GM23338 (cell line): ENCODE data around the gene GBX1. TPM values are rescaled to one million over a fixed set of nuclear protein-coding genes. Genes with fewer than 3 reads are reported as not detected.

ENCODE experiments used
- CREB1 ChIP-seq: fragments of 250-450 bp; sonication (Bioruptor Pico); IDR thresholded peaks from 2 replicates; pipeline ENCODE4 v1.5.0; 2020; ENCODE audit warnings: low read depth, mild to moderate bottlenecking, moderate library complexity
- EZH2 ChIP-seq: fragments of 200-600 bp; sonication (generic); IDR thresholded peaks from one replicate; pipeline ENCODE4 v1.8.0; 2017; ENCODE audit warnings: antibody characterized with exemption, mild to moderate bottlenecking, low read depth; ENCODE audit not compliant: unreplicated experiment
- JUNB ChIP-seq: IDR thresholded peaks from one replicate; pipeline ENCODE4 v1.6.1; 2016; ENCODE audit warnings: antibody characterized with exemption; ENCODE audit not compliant: unreplicated experiment
- NANOG ChIP-seq: IDR thresholded peaks from 2 replicates; pipeline ENCODE4 v1.6.1; 2016; ENCODE audit warnings: antibody characterized with exemption, borderline replicate concordance
- POLR2AphosphoS5 ChIP-seq: IDR thresholded peaks from 2 replicates; pipeline ENCODE4 v1.6.1; 2016; ENCODE audit warnings: antibody characterized with exemption, low read depth
- REST ChIP-seq: IDR thresholded peaks from one replicate; pipeline ENCODE4 v1.6.1; 2018; ENCODE audit warnings: antibody characterized with exemption; ENCODE audit not compliant: unreplicated experiment
- STAT1 ChIP-seq: IDR thresholded peaks from one replicate; pipeline ENCODE4 v1.6.1; 2016; ENCODE audit warnings: antibody characterized with exemption; ENCODE audit not compliant: unreplicated experiment
- ZNF114 ChIP-seq: fragments of 250-450 bp; sonication (Bioruptor Pico); IDR thresholded peaks from 2 replicates; pipeline ENCODE4 v1.5.0; 2020; ENCODE audit warnings: mild to moderate bottlenecking, moderate library complexity
- polyA plus RNA-seq: library from polyadenylated mRNA; unstranded; fragments of >200 nt; fragmentation: Nextera tagmentation; extraction: Ambion mirVana; gene quantifications from 2 replicates; pipeline ENCODE4 v1.2.1, GENCODE V29; 2016
- total RNA-seq: library from RNA; depleted of rRNA; stranded (reverse); fragments of >200 nt; shearing (Covaris generic); gene quantifications from 2 replicates; pipeline ENCODE4 v1.2.3, GENCODE V29; 2014
- TF ChIP-seq, protein P1 (sequence below): fragments of 250-450 bp; sonication (Bioruptor Pico); IDR thresholded peaks from 2 replicates; pipeline ENCODE4 v1.5.0; 2020; ENCODE audit warnings: mild to moderate bottlenecking, moderate library complexity
- TF ChIP-seq, protein P2 (sequence below), 2 experiments: fragments of 200-600 bp in 1 of 2; sonication (generic) in 1 of 2; conservative IDR thresholded peaks; 2 replicates each; pipeline versions ENCODE4 v1.5.1 to v1.6.1; 2016 to 2017; ENCODE audit warnings: antibody characterized with exemption in 2 of 2, low read depth in 2 of 2, mild to moderate bottlenecking in 2 of 2, moderate library complexity in 1 of 2
- TF ChIP-seq, protein P3 (sequence below): IDR thresholded peaks from 2 replicates; pipeline ENCODE4 v1.6.1; 2016; ENCODE audit warnings: antibody characterized with exemption

The GBX1 gene
- total and polyA plus RNA-seq, 2 experiments from 2014 or later = 0.24 TPM; not detected in 1

GRCh38 chr7:151132461-151133205 is 34.9 kb downstream of the GBX1 start (continued):
- TF ChIP-seq, protein P1, sequence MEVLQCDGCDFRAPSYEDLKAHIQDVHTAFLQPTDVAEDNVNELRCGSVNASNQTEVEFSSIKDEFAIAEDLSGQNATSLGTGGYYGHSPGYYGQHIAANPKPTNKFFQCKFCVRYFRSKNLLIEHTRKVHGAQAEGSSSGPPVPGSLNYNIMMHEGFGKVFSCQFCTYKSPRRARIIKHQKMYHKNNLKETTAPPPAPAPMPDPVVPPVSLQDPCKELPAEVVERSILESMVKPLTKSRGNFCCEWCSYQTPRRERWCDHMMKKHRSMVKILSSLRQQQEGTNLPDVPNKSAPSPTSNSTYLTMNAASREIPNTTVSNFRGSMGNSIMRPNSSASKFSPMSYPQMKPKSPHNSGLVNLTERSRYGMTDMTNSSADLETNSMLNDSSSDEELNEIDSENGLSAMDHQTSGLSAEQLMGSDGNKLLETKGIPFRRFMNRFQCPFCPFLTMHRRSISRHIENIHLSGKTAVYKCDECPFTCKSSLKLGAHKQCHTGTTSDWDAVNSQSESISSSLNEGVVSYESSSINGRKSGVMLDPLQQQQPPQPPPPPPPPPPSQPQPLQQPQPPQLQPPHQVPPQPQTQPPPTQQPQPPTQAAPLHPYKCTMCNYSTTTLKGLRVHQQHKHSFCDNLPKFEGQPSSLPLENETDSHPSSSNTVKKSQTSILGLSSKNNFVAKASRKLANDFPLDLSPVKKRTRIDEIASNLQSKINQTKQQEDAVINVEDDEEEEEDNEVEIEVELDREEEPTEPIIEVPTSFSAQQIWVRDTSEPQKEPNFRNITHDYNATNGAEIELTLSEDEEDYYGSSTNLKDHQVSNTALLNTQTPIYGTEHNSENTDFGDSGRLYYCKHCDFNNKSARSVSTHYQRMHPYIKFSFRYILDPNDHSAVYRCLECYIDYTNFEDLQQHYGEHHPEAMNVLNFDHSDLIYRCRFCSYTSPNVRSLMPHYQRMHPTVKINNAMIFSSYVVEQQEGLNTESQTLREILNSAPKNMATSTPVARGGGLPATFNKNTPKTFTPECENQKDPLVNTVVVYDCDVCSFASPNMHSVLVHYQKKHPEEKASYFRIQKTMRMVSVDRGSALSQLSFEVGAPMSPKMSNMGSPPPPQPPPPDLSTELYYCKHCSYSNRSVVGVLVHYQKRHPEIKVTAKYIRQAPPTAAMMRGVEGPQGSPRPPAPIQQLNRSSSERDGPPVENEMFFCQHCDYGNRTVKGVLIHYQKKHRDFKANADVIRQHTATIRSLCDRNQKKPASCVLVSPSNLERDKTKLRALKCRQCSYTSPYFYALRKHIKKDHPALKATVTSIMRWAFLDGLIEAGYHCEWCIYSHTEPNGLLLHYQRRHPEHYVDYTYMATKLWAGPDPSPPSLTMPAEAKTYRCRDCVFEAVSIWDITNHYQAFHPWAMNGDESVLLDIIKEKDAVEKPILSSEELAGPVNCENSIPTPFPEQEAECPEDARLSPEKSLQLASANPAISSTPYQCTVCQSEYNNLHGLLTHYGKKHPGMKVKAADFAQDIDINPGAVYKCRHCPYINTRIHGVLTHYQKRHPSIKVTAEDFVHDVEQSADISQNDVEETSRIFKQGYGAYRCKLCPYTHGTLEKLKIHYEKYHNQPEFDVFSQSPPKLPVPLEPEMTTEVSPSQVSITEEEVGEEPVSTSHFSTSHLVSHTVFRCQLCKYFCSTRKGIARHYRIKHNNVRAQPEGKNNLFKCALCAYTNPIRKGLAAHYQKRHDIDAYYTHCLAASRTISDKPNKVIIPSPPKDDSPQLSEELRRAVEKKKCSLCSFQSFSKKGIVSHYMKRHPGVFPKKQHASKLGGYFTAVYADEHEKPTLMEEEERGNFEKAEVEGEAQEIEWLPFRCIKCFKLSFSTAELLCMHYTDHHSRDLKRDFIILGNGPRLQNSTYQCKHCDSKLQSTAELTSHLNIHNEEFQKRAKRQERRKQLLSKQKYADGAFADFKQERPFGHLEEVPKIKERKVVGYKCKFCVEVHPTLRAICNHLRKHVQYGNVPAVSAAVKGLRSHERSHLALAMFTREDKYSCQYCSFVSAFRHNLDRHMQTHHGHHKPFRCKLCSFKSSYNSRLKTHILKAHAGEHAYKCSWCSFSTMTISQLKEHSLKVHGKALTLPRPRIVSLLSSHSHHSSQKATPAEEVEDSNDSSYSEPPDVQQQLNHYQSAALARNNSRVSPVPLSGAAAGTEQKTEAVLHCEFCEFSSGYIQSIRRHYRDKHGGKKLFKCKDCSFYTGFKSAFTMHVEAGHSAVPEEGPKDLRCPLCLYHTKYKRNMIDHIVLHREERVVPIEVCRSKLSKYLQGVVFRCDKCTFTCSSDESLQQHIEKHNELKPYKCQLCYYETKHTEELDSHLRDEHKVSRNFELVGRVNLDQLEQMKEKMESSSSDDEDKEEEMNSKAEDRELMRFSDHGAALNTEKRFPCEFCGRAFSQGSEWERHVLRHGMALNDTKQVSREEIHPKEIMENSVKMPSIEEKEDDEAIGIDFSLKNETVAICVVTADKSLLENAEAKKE (CRISPR knock-in tag) = no peak
- TF ChIP-seq ZNF114 (CRISPR knock-in tag) (no peak), JUNB (no peak), REST (no peak), POLR2AphosphoS5 (no peak), NANOG (no peak), EZH2 (no peak), STAT1 (no peak), CREB1 (no peak)
- TF ChIP-seq, protein P2, sequence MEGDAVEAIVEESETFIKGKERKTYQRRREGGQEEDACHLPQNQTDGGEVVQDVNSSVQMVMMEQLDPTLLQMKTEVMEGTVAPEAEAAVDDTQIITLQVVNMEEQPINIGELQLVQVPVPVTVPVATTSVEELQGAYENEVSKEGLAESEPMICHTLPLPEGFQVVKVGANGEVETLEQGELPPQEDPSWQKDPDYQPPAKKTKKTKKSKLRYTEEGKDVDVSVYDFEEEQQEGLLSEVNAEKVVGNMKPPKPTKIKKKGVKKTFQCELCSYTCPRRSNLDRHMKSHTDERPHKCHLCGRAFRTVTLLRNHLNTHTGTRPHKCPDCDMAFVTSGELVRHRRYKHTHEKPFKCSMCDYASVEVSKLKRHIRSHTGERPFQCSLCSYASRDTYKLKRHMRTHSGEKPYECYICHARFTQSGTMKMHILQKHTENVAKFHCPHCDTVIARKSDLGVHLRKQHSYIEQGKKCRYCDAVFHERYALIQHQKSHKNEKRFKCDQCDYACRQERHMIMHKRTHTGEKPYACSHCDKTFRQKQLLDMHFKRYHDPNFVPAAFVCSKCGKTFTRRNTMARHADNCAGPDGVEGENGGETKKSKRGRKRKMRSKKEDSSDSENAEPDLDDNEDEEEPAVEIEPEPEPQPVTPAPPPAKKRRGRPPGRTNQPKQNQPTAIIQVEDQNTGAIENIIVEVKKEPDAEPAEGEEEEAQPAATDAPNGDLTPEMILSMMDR (conservative IDR thresholded peaks at IDR 0.05; ENCODE audit: low read depth in 2 of 2) = no peak
- TF ChIP-seq, protein P3, sequence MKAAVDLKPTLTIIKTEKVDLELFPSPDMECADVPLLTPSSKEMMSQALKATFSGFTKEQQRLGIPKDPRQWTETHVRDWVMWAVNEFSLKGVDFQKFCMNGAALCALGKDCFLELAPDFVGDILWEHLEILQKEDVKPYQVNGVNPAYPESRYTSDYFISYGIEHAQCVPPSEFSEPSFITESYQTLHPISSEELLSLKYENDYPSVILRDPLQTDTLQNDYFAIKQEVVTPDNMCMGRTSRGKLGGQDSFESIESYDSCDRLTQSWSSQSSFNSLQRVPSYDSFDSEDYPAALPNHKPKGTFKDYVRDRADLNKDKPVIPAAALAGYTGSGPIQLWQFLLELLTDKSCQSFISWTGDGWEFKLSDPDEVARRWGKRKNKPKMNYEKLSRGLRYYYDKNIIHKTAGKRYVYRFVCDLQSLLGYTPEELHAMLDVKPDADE = no peak
